CD4-positive, CD25-positive, alpha-beta regulatory T cell (primary cell): ENCODE measurements around the gene BCL2A1. TPM values are rescaled to one million over a fixed set of nuclear protein-coding genes. Genes with fewer than 3 reads are reported as not detected.

Experiments
- ATAC-seq, 2 donors: fragments of 150-1000 bp; cut with Tn5 transposase; one replicate each; pipeline ENCODE4 v1.10.0; 2021; ENCODE audit warnings: low read depth in 2 of 2, moderate number of reproducible peaks in 2 of 2, moderate library complexity in 1 of 2
- DNase-seq, 3 donors: peaks; one replicate each; pipeline versions ENCODE4 v3.0.0 to v3.0.0-alpha.2; 2012 to 2022; ENCODE audit warnings: mixed read lengths in 1 of 3
- H3K27ac ChIP-seq: one replicate; pipeline ENCODE4 v1.7.0; 2013; ENCODE audit warnings: mild to moderate bottlenecking, low read length; ENCODE audit not compliant: insufficient read depth, poor library complexity, severe bottlenecking
- H3K27me3 ChIP-seq: one replicate; pipeline ENCODE4 v1.7.0; 2013; ENCODE audit warnings: low read length; ENCODE audit not compliant: control insufficient read depth, insufficient read depth
- H3K36me3 ChIP-seq: one replicate; pipeline ENCODE4 v1.7.0; 2013; ENCODE audit warnings: mild to moderate bottlenecking, low read length, moderate library complexity; ENCODE audit not compliant: control insufficient read depth, insufficient read depth
- H3K4me1 ChIP-seq: 2 replicates; pipeline ENCODE4 v1.7.0; 2013; ENCODE audit warnings: mild to moderate bottlenecking, low read length; ENCODE audit not compliant: insufficient read depth, control insufficient read depth, poor library complexity, severe bottlenecking
- H3K4me3 ChIP-seq: one replicate; pipeline ENCODE4 v1.7.0; 2013; ENCODE audit warnings: low read depth, mild to moderate bottlenecking, low read length, moderate library complexity
- H3K9me3 ChIP-seq, 2 experiments: 1 replicate in 1 of 2; 2 replicates in 1 of 2; pipeline ENCODE4 v1.7.0; 2013; ENCODE audit warnings: low read length in 2 of 2, mild to moderate bottlenecking in 1 of 2, moderate library complexity in 1 of 2; ENCODE audit not compliant: control insufficient read depth in 2 of 2
- H3K27ac Mint-ChIP-seq, 3 donors: one replicate each; pipeline ENCODE4 v1.8.0; 2020 to 2022; ENCODE audit warnings: mild to moderate bottlenecking in 3 of 3, mixed read lengths in 3 of 3, moderate library complexity in 2 of 3
- H3K27me3 Mint-ChIP-seq: one replicate; pipeline ENCODE4 v1.8.0; 2022; ENCODE audit warnings: mild to moderate bottlenecking, mixed read lengths
- H3K36me3 Mint-ChIP-seq: one replicate; pipeline ENCODE4 v1.8.0; 2020; ENCODE audit warnings: mixed read lengths
- H3K4me1 Mint-ChIP-seq, 4 donors: one replicate each; pipeline ENCODE4 v1.8.0; 2020 to 2022; ENCODE audit warnings: mixed read lengths in 4 of 4, mild to moderate bottlenecking in 1 of 4
- H3K4me3 Mint-ChIP-seq, 4 donors: one replicate each; pipeline ENCODE4 v1.8.0; 2020 to 2022; ENCODE audit warnings: mild to moderate bottlenecking in 4 of 4, mixed read lengths in 4 of 4, moderate library complexity in 3 of 4
- H3K9me3 Mint-ChIP-seq, 7 donors: one replicate each; pipeline ENCODE4 v1.8.0; 2020 to 2022; ENCODE audit warnings: mixed read lengths in 7 of 7, mild to moderate bottlenecking in 3 of 7, moderate library complexity in 2 of 7
- polyA plus RNA-seq, 4 donors: library from polyadenylated mRNA; unstranded; fragments of 300-500 nt; fragmentation: Illumina TruSeq; gene quantifications; one replicate each; pipeline ENCODE4 v1.2.3, GENCODE V29; 2021
- total RNA-seq: library from RNA; stranded (reverse); gene quantifications from one replicate; pipeline ENCODE4 v1.2.3, GENCODE V29; 2022

Gene BCL2A1
- total and polyA plus RNA-seq, 5 donors from 2014 or later, result 12.3 to 25.4 (median 14.9) TPM

DNA sequence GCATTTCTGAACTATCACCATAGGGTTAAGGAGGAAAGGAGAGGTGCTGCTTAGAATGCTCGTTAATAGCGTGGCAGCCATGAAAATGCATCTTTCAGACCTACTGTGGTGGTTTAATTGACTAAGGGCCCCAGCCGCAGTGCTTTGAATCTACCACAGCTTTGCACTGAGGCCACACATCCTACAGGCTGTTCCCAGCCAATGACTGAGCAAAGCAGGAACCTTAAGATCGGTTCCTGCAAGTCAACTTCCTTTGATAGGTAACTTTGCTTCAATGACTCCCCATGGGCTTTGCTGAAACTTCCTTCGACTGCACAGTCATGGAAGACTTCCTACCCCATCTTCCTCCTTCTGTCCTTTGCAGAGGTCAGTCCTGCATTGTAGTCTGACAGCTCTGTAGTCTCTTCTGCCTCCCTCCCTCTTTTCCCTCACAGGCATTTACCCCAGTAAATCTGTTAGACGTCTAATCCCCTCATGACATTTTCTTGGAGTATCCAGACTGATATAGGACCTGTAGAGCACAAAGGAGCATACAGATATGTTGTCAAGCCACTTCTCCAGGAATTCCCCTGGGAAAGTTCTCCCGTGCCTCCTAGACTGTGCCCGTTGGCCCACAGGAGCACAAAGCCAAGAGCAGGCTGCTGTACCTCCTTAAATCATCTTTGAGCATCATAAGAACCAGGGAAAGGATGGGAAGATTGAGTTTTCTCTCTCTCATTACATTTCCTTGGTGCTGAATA lies 2.6 kb upstream of the BCL2A1 start:
- ATAC-seq (no peak), DNase-seq (peak in 1 of 3 donors; percentile 34)
- Mint-ChIP-seq H3K36me3 (no peaks in the 10 kb centered on the region), H3K4me1 (peaks cover 11 to 34% (median 16%) of the 10 kb centered on the region in 4 donors), H3K4me3 (peak overlapping the region in 1 of 4 donors; percentile 53), H3K9me3 (no peaks in the 10 kb centered on the region), H3K27ac (peak overlapping the region in 2 of 3 donors; percentile 8 to 16), H3K27me3 (no peaks in the 10 kb centered on the region)
- no peaks in the 10 kb centered on the region for H3K9me3 ChIP-seq
- H3K27me3 ChIP-seq, result no peaks in the 10 kb centered on the region
- no peak overlapping the region for H3K4me3 ChIP-seq
- no peaks in the 10 kb centered on the region for H3K36me3 ChIP-seq
- H3K27ac ChIP-seq, result no peak overlapping the region
- peaks cover 20% of the 10 kb centered on the region for H3K4me1 ChIP-seq

DNA sequence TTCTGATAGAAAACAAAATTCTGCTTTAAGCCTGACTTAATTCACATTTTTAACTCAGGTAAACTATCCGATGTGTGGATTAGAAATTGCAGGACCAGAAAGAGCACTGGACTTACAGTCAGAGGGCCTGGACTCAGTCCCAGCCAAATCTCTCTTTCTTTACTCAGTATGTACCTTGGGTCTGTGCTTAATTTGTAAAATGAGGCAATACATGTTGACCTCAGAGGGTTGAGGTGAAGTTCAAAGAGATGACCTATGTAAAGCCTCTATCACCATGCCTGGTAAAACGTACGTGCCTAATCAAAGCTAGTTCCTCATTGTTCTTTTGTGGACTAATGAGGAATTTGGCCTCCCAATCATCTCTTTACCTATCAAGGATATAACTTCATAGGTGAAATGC lies 1.9 kb upstream of the BCL2A1 start:
- H3K27me3 Mint-ChIP-seq, result no peaks in the 10 kb centered on the region
- H3K27ac Mint-ChIP-seq, result peak overlapping the region in 1 of 3 donors; percentile 82
- no peak for DNase-seq
- peaks cover 25% of the 10 kb centered on the region for H3K4me1 ChIP-seq
- H3K36me3 Mint-ChIP-seq, result no peaks in the 10 kb centered on the region
- no peak overlapping the region for H3K27ac ChIP-seq
- no peaks in the 10 kb centered on the region for H3K9me3 ChIP-seq
- H3K4me1 Mint-ChIP-seq, result peaks cover 17 to 39% (median 23%) of the 10 kb centered on the region in 4 donors
- peak overlapping the region in 1 of 4 donors; percentile 11 for H3K4me3 Mint-ChIP-seq
- H3K36me3 ChIP-seq, result no peaks in the 10 kb centered on the region
- no peaks in the 10 kb centered on the region for H3K27me3 ChIP-seq
- ATAC-seq, result no peak
- no peak overlapping the region for H3K4me3 ChIP-seq
- H3K9me3 Mint-ChIP-seq, result no peaks in the 10 kb centered on the region

DNA sequence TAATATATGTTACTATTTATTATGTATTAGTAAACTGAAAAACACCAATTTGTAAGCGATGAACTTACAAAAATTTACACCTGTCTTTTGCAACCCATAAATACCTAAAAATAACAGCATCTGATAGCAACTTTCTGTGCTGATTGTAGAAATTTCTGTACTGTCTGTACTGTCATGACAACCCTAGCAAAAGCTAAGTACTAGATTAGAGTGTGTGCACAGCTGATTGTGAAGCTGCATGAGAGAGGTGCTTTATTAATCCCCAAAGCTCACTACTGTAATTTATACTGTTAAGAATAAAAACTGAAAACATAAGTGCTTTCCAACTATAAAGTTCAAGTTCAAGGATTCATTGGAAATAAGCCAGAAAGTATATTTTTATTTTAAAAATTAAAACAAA lies 815 bp downstream of the BCL2A1 start:
- Histone ChIP-seq H3K4me1 (peaks cover 44% of the 10 kb centered on the region), H3K4me3 (peak overlapping the region; percentile 87), H3K36me3 (no peaks in the 10 kb centered on the region), H3K9me3 (no peaks in the 10 kb centered on the region), H3K27me3 (no peaks in the 10 kb centered on the region), H3K27ac (peak overlapping the region; percentile 68)
- Mint-ChIP-seq H3K27ac (peak overlapping the region in 2 of 3 donors; percentile 91 to 98), H3K4me3 (peak overlapping the region; percentile 88 to 95 (median 90)), H3K36me3 (peaks cover 3% of the 10 kb centered on the region), H3K4me1 (peaks cover 21 to 64% (median 45%) of the 10 kb centered on the region in 4 donors), H3K27me3 (no peaks in the 10 kb centered on the region), H3K9me3 (peaks cover 0 to 2% (median 0%) of the 10 kb centered on the region in 7 donors)
- ATAC-seq, result no peak
- DNase-seq, result no peak

- peaks cover 8% of the 10 kb centered on the region for H3K36me3 Mint-ChIP-seq
- peak overlapping the region; percentile 61 for H3K27ac ChIP-seq
- ATAC-seq, result no peak
These were observed 1.9 kb downstream of the BCL2A1 start for GRCh38 chr15:79969146-79969545.

DNA sequence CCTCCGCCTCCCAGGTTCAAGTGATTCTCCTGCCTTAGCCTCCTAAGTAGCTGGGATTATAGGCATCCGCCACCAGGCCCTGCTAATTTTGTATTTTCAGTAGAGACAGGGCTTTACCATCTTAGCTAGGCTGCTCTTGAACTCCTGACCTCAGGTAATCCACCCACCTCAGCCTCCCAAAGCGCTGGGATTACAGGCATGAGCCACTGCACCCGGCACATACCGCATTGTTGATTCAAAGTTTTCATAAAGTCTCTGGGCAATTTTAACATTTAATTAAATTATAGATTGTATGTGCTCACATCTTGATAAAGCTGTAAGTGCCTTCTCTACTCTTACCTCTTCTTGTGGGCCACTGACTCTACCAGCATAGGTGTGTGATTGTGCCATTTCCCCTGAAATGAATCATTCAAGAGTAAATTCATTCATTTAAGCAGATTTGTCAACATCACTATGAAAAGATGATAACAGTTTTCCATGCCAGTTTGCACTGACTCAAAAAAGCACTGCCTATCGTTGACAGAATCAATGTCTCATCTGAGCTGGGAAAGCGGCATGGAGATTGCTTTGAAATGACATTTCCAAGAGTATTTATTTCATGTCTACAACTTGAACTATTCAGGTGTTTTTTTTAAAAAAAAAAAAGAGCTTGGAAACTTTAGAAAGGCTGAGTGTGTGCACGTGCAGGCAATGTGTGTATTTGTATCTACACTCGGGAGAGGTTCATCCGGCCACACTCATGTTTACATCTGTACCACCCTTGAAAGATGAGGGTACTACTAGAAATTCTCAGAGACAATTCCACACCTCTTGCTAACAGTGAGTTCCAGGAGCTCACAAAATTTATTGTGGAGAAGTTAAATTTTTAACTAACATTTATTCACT lies 3.5 kb downstream of the BCL2A1 start:
- DNase-seq, result peak in 1 of 3 donors; percentile 50
- Histone ChIP-seq H3K27me3 (no peaks in the 10 kb centered on the region), H3K27ac (peak overlapping the region; percentile 69), H3K4me3 (peak overlapping the region; percentile 87), H3K4me1 (peaks cover 44% of the 10 kb centered on the region), H3K9me3 (no peaks in the 10 kb centered on the region), H3K36me3 (no peaks in the 10 kb centered on the region)
- Mint-ChIP-seq H3K36me3 (peaks cover 8% of the 10 kb centered on the region), H3K27ac (peak overlapping the region; percentile 90 to 93 (median 91)), H3K9me3 (peaks cover 0 to 2% (median 0%) of the 10 kb centered on the region in 7 donors), H3K27me3 (no peaks in the 10 kb centered on the region), H3K4me1 (peaks cover 27 to 60% (median 50%) of the 10 kb centered on the region in 4 donors), H3K4me3 (peak overlapping the region; percentile 81 to 87 (median 86))
- ATAC-seq, result no peak

More at GRCh38 chr15:79969146-79969545, 1.9 kb downstream of the BCL2A1 start:
- Histone ChIP-seq H3K27me3 (no peaks in the 10 kb centered on the region), H3K4me1 (peaks cover 44% of the 10 kb centered on the region), H3K36me3 (no peaks in the 10 kb centered on the region), H3K9me3 (no peaks in the 10 kb centered on the region), H3K4me3 (peak overlapping the region; percentile 87)
- DNase-seq, result no peak
- peak overlapping the region; percentile 87 to 93 (median 89) for H3K27ac Mint-ChIP-seq
- peaks cover 27 to 71% (median 52%) of the 10 kb centered on the region in 4 donors for H3K4me1 Mint-ChIP-seq
- H3K9me3 Mint-ChIP-seq, result peaks cover 0 to 2% (median 0%) of the 10 kb centered on the region in 7 donors
- H3K4me3 Mint-ChIP-seq, result peak overlapping the region; percentile 0 to 88 (median 64)
- H3K27me3 Mint-ChIP-seq, result no peaks in the 10 kb centered on the region

DNA sequence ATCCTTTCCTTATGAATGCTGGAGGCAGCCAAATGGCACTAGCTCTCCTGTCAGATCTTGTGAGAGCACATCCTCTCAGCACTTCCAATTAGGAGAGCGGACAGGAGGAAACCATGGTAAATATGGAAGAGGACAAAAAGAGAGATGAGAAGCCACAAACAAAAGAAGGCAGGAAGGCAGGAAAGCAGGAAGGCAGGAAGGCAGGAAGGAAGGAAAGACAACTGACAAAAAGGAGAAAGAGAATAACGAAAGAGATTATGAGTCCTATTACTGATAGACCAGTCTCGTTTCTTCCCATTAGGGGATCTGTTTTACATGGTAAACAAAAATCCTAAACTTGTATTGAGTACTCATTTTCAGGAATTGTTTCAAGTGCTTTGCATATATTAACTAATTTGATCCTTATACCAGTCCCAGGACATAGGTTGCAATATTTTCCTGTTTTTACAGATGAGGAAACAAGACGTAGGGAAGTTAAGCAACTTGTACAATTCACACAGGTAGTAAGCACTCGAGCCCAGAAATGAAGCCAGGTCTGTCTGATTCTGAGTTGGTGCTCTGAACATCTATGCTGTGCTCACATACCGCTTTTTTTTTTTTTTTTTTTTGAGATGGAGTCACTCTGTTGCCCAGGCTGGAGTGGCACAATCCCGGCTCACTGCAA lies 4.2 kb downstream of the BCL2A1 start:
- H3K27me3 ChIP-seq, result no peaks in the 10 kb centered on the region
- H3K36me3 Mint-ChIP-seq, result peaks cover 12% of the 10 kb centered on the region
- no peak for DNase-seq
- H3K4me1 Mint-ChIP-seq, result peaks cover 27 to 66% (median 51%) of the 10 kb centered on the region in 4 donors
- H3K9me3 ChIP-seq, result no peaks in the 10 kb centered on the region
- peaks cover 0 to 2% (median 0%) of the 10 kb centered on the region in 7 donors for H3K9me3 Mint-ChIP-seq
- peaks cover 44% of the 10 kb centered on the region for H3K4me1 ChIP-seq
- peak overlapping the region; percentile 81 to 89 (median 86) for H3K4me3 Mint-ChIP-seq
- H3K27ac Mint-ChIP-seq, result peak overlapping the region; percentile 90 to 93 (median 91)
- H3K27ac ChIP-seq, result peak overlapping the region; percentile 69
- peak overlapping the region; percentile 62 for H3K4me3 ChIP-seq
- H3K36me3 ChIP-seq, result no peaks in the 10 kb centered on the region
- no peak for ATAC-seq
- no peaks in the 10 kb centered on the region for H3K27me3 Mint-ChIP-seq
